Neural crest cell (in vitro differentiated cells): ENCODE data around the gene ELMOD1. TPM values are rescaled to one million over a fixed set of nuclear protein-coding genes. Genes with fewer than 3 reads are reported as not detected.

Experiments used
- DNase-seq: peaks from one replicate; pipeline ENCODE4 v3.0.0; 2021; ENCODE audit warnings: low read depth, mixed read lengths, low spot score
- H3K27ac Mint-ChIP-seq: one replicate; pipeline ENCODE4 v1.8.0; 2021; ENCODE audit warnings: mild to moderate bottlenecking, mixed read lengths; ENCODE audit not compliant: unreplicated experiment
- H3K27me3 Mint-ChIP-seq: 2 replicates; pipeline ENCODE4 v1.8.0; 2021; ENCODE audit warnings: low read depth, mild to moderate bottlenecking, mixed read lengths
- H3K36me3 Mint-ChIP-seq: 2 replicates; pipeline ENCODE4 v1.8.0; 2021; ENCODE audit warnings: low read depth, mild to moderate bottlenecking, mixed read lengths
- H3K4me1 Mint-ChIP-seq: 2 replicates; pipeline ENCODE4 v1.8.0; 2021; ENCODE audit warnings: mixed read lengths
- H3K4me3 Mint-ChIP-seq: one replicate; pipeline ENCODE4 v1.8.0; 2021; ENCODE audit warnings: mild to moderate bottlenecking, mixed read lengths
- H3K9me3 Mint-ChIP-seq: 2 replicates; pipeline ENCODE4 v1.8.0; 2021; ENCODE audit warnings: mixed read lengths
- CTCF ChIP-seq: fragments of 200-600 bp; sonication (generic); conservative IDR thresholded peaks from 2 replicates; pipeline ENCODE4 v1.5.0; 2021; ENCODE audit warnings: antibody characterized with exemption, mild to moderate bottlenecking
- total RNA-seq: library from RNA; stranded (reverse); gene quantifications from 2 replicates; pipeline ENCODE4 v1.2.1, GENCODE V29; 2021

Gene ELMOD1
- total RNA-seq, 1 donor from 2014 or later: 0.40 TPM

DNA sequence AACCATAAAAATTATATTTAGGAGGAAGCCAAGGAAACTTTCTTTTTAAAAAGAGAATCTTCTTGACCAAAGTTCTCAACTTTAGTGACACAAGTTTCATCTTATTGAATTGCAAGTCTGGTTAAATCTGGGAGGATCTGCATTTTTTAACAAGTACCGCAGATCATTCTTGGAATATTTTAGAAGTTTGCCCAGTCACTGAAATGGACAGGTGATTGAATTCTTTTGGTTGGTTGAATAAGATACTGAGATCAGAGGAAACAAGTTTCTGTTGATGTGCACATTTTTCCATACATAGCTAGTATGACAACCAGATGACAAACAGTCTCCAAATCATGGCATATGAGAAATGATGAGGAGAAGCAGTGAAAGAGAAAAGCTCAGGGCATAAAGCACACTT is 70.7 kb downstream of the ELMOD1 start:
- no peaks in the 10 kb centered on the region for H3K36me3 Mint-ChIP-seq
- DNase-seq: no peak
- H3K4me3 Mint-ChIP-seq: no peak overlapping the region
- TF ChIP-seq CTCF: no peak
- H3K27ac Mint-ChIP-seq: no peak overlapping the region
- no peaks in the 10 kb centered on the region for H3K9me3 Mint-ChIP-seq
- H3K27me3 Mint-ChIP-seq: peaks cover 5% of the 10 kb centered on the region
- peaks cover 11% of the 10 kb centered on the region for H3K4me1 Mint-ChIP-seq

DNA sequence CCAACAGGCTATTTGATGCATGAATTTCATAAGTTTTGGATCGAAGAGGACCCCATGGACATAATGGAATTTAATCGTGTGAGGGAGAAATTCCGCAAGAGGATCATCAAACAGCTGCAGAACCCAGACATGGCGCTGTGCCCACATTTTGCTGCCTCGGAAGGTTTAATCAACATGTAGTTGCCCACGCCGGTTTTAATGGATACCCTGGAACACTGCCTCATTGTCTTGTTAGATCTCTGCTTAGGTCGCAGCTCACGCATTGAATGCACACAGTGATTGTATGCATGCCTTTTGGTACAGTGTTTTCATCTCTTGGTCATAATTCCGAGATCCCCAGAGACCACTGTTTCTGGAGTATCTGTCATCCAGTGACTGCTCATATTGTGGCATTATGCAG is 74.1 kb downstream of the ELMOD1 start:
- no peak overlapping the region for H3K4me3 Mint-ChIP-seq
- no peak for TF ChIP-seq CTCF
- no peak for DNase-seq
- peaks cover 38% of the 10 kb centered on the region for H3K4me1 Mint-ChIP-seq
- H3K27me3 Mint-ChIP-seq: peaks cover 3% of the 10 kb centered on the region
- H3K9me3 Mint-ChIP-seq: no peaks in the 10 kb centered on the region
- H3K27ac Mint-ChIP-seq: no peak overlapping the region
- no peaks in the 10 kb centered on the region for H3K36me3 Mint-ChIP-seq

GRCh38 chr11:107666911-107667613 is 76.1 kb downstream of the ELMOD1 start:
- H3K4me1 Mint-ChIP-seq: peaks cover 38% of the 10 kb centered on the region
- H3K4me3 Mint-ChIP-seq: no peak overlapping the region
- H3K27ac Mint-ChIP-seq: no peak overlapping the region
- H3K27me3 Mint-ChIP-seq: no peaks in the 10 kb centered on the region
- no peak for DNase-seq
- H3K36me3 Mint-ChIP-seq: no peaks in the 10 kb centered on the region
- no peak for TF ChIP-seq CTCF
- no peaks in the 10 kb centered on the region for H3K9me3 Mint-ChIP-seq

GRCh38 chr11:107669191-107669740 is 78.3 kb downstream of the ELMOD1 start:
- no peaks in the 10 kb centered on the region for H3K9me3 Mint-ChIP-seq
- no peak for TF ChIP-seq CTCF
- H3K27me3 Mint-ChIP-seq: no peaks in the 10 kb centered on the region
- H3K4me3 Mint-ChIP-seq: no peak overlapping the region
- no peak for DNase-seq
- no peak overlapping the region for H3K27ac Mint-ChIP-seq
- no peaks in the 10 kb centered on the region for H3K36me3 Mint-ChIP-seq
- peaks cover 37% of the 10 kb centered on the region for H3K4me1 Mint-ChIP-seq

- peaks cover 30% of the 10 kb centered on the region for H3K4me1 Mint-ChIP-seq
- H3K4me3 Mint-ChIP-seq: no peak overlapping the region
- DNase-seq: no peak
- H3K27me3 Mint-ChIP-seq: no peaks in the 10 kb centered on the region
- no peak for TF ChIP-seq CTCF
- no peaks in the 10 kb centered on the region for H3K9me3 Mint-ChIP-seq
- no peaks in the 10 kb centered on the region for H3K36me3 Mint-ChIP-seq
- H3K27ac Mint-ChIP-seq: no peak overlapping the region
Measured at GRCh38 chr11:107669893-107670601, 79.1 kb downstream of the ELMOD1 start.
